GM23338 (cell line): ENCODE measurements around the gene C8G. TPM values are rescaled to one million over a fixed set of nuclear protein-coding genes. Genes with fewer than 3 reads are reported as not detected.

Experiments
- ATAC-seq: fragments of 200-7000 bp; cut with Tn5 transposase; 3 replicates; pipeline ENCODE4 v1.9.1; 2020
- DNase-seq: peaks from one replicate; pipeline ENCODE4 v3.0.0-alpha.2; 2015; ENCODE audit warnings: low spot score
- H2AFZ ChIP-seq: fragments of 200-600 bp; sonication (generic); 2 replicates; pipeline ENCODE4 v1.8.0; 2016; ENCODE audit warnings: antibody characterized with exemption, mild to moderate bottlenecking, moderate library complexity
- H3F3A ChIP-seq: fragments of 200-600 bp; sonication (generic); replicated peaks from 2 replicates; pipeline ENCODE4 v1.8.0; 2017; ENCODE audit warnings: antibody characterized with exemption, mixed run types, low read depth
- H3K27ac ChIP-seq: fragments of 200-600 bp; sonication (generic); 2 replicates; pipeline ENCODE4 v1.6.1; 2016; ENCODE audit warnings: low read depth
- H3K27me3 ChIP-seq: fragments of 200-600 bp; sonication (generic); 2 replicates; pipeline ENCODE4 v1.8.0; 2016; ENCODE audit warnings: mild to moderate bottlenecking, mixed run types, moderate library complexity; ENCODE audit not compliant: insufficient read depth
- H3K36me3 ChIP-seq: fragments of 200-600 bp; sonication (generic); 2 replicates; pipeline ENCODE4 v1.8.0; 2016; ENCODE audit warnings: mild to moderate bottlenecking; ENCODE audit not compliant: insufficient read depth
- H3K4me1 ChIP-seq: fragments of 200-600 bp; sonication (generic); 2 replicates; pipeline ENCODE4 v1.8.0; 2016; ENCODE audit warnings: mild to moderate bottlenecking, moderate library complexity; ENCODE audit not compliant: insufficient read depth
- H3K4me2 ChIP-seq: fragments of 200-600 bp; sonication (generic); 2 replicates; pipeline ENCODE4 v1.7.1; 2017; ENCODE audit warnings: mixed run types
- H3K4me3 ChIP-seq: fragments of 200-600 bp; sonication (generic); 2 replicates; pipeline ENCODE4 v1.6.1; 2016; ENCODE audit warnings: mixed run types
- H3K79me2 ChIP-seq: fragments of 200-600 bp; sonication (generic); replicated peaks from 2 replicates; pipeline ENCODE4 v1.8.0; 2017; ENCODE audit warnings: mild to moderate bottlenecking; ENCODE audit not compliant: insufficient read depth
- H3K9me2 ChIP-seq: fragments of 200-600 bp; sonication (generic); 2 replicates; pipeline ENCODE4 v1.8.0; 2017; ENCODE audit not compliant: insufficient read depth
- H4K20me1 ChIP-seq: fragments of 200-600 bp; sonication (generic); replicated peaks from 2 replicates; pipeline ENCODE4 v1.8.0; 2017; ENCODE audit warnings: mild to moderate bottlenecking; ENCODE audit not compliant: insufficient read depth
- H3K27ac Mint-ChIP-seq: 2 replicates; pipeline ENCODE4 v1.8.0; 2020; ENCODE audit warnings: inconsistent platforms, mild to moderate bottlenecking, moderate library complexity, mixed read lengths
- H3K27me3 Mint-ChIP-seq: 3 replicates; pipeline ENCODE4 v1.8.0; 2022; ENCODE audit warnings: low read depth, mild to moderate bottlenecking, moderate library complexity, mixed read lengths, inconsistent platforms; ENCODE audit not compliant: insufficient read depth, poor library complexity
- H3K36me3 Mint-ChIP-seq: 3 replicates; pipeline ENCODE4 v1.8.0; 2021; ENCODE audit warnings: low read depth, mild to moderate bottlenecking, inconsistent platforms, moderate library complexity, mixed read lengths
- H3K4me1 Mint-ChIP-seq: 3 replicates; pipeline ENCODE4 v1.8.0; 2020; ENCODE audit warnings: mild to moderate bottlenecking, inconsistent platforms, mixed read lengths
- H3K4me3 Mint-ChIP-seq: 3 replicates; pipeline ENCODE4 v1.8.0; 2021; ENCODE audit warnings: moderate library complexity, mild to moderate bottlenecking, inconsistent platforms, mixed read lengths
- H3K9me3 Mint-ChIP-seq: 3 replicates; pipeline ENCODE4 v1.8.0; 2020; ENCODE audit warnings: moderate library complexity, mild to moderate bottlenecking, inconsistent platforms, mixed read lengths
- CREB1 ChIP-seq: fragments of 250-450 bp; sonication (Bioruptor Pico); IDR thresholded peaks from 2 replicates; pipeline ENCODE4 v1.5.0; 2020; ENCODE audit warnings: low read depth, mild to moderate bottlenecking, moderate library complexity
- EZH2 ChIP-seq: fragments of 200-600 bp; sonication (generic); IDR thresholded peaks from one replicate; pipeline ENCODE4 v1.8.0; 2017; ENCODE audit warnings: antibody characterized with exemption, mild to moderate bottlenecking, low read depth; ENCODE audit not compliant: unreplicated experiment
- EZH2phosphoT487 ChIP-seq: fragments of 200-600 bp; sonication (generic); IDR thresholded peaks from one replicate; pipeline ENCODE4 v1.8.1; 2018; ENCODE audit warnings: antibody characterized with exemption; ENCODE audit not compliant: unreplicated experiment
- JUNB ChIP-seq: IDR thresholded peaks from one replicate; pipeline ENCODE4 v1.6.1; 2016; ENCODE audit warnings: antibody characterized with exemption; ENCODE audit not compliant: unreplicated experiment
- NANOG ChIP-seq: IDR thresholded peaks from 2 replicates; pipeline ENCODE4 v1.6.1; 2016; ENCODE audit warnings: antibody characterized with exemption, borderline replicate concordance
- POLR2AphosphoS5 ChIP-seq: IDR thresholded peaks from 2 replicates; pipeline ENCODE4 v1.6.1; 2016; ENCODE audit warnings: antibody characterized with exemption, low read depth
- STAT1 ChIP-seq: IDR thresholded peaks from one replicate; pipeline ENCODE4 v1.6.1; 2016; ENCODE audit warnings: antibody characterized with exemption; ENCODE audit not compliant: unreplicated experiment
- ZNF114 ChIP-seq: fragments of 250-450 bp; sonication (Bioruptor Pico); IDR thresholded peaks from 2 replicates; pipeline ENCODE4 v1.5.0; 2020; ENCODE audit warnings: mild to moderate bottlenecking, moderate library complexity
- ZNF331 ChIP-seq: fragments of 250-450 bp; sonication (Bioruptor Pico); IDR thresholded peaks from 2 replicates; pipeline ENCODE4 v1.5.0; 2020; ENCODE audit warnings: low read depth, mild to moderate bottlenecking, moderate library complexity
- polyA plus RNA-seq: library from polyadenylated mRNA; unstranded; fragments of >200 nt; fragmentation: Nextera tagmentation; extraction: Ambion mirVana; gene quantifications from 2 replicates; pipeline ENCODE4 v1.2.1, GENCODE V29; 2016
- total RNA-seq: library from RNA; depleted of rRNA; stranded (reverse); fragments of >200 nt; shearing (Covaris generic); gene quantifications from 2 replicates; pipeline ENCODE4 v1.2.3, GENCODE V29; 2014
- TF ChIP-seq, protein P1 (sequence below), 2 experiments: fragments of 200-600 bp in 1 of 2; sonication (generic) in 1 of 2; conservative IDR thresholded peaks; 2 replicates each; pipeline versions ENCODE4 v1.5.1 to v1.6.1; 2016 to 2017; ENCODE audit warnings: antibody characterized with exemption in 2 of 2, low read depth in 2 of 2, mild to moderate bottlenecking in 2 of 2, moderate library complexity in 1 of 2
- TF ChIP-seq, protein P2 (sequence below): fragments of 250-450 bp; sonication (Bioruptor Pico); IDR thresholded peaks from 2 replicates; pipeline ENCODE4 v1.5.0; 2020; ENCODE audit warnings: mild to moderate bottlenecking, moderate library complexity
- TF ChIP-seq, protein P3 (sequence below): IDR thresholded peaks from one replicate; pipeline ENCODE4 v1.6.1; 2018; ENCODE audit warnings: antibody characterized with exemption; ENCODE audit not compliant: unreplicated experiment
- TF ChIP-seq, protein P4 (sequence below): IDR thresholded peaks from 2 replicates; pipeline ENCODE4 v1.6.1; 2016; ENCODE audit warnings: antibody characterized with exemption

C8G gene
- total and polyA plus RNA-seq, 2 experiments from 2014 or later = not detected

DNA sequence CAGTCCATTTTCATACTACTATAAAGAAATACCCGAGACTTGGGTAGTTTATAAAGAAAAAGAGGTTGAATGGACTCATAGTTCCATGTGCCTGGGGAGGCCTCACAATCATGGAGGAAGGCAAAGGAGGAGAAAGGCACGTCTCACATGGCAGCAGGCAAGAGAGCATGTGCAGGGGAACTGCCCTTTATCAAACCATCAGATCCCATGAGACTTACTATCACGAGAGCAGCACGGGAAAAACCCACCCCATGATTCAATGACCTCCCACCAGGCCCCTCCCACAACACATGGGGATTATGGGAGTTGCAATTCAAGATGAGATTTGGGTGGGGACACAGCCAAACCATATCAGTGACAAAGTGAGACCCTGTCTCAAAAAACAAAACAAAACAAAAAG, 38.8 kb upstream of the C8G start:
- H3K27ac Mint-ChIP-seq = no peak overlapping the region

More for the DNA sequence above, 38.8 kb upstream of the C8G start:
- peaks cover 7% of the 10 kb centered on the region for H4K20me1 ChIP-seq
- no peaks in the 10 kb centered on the region for H3K4me1 Mint-ChIP-seq
- no peak overlapping the region for H2AFZ ChIP-seq
- H3K4me3 Mint-ChIP-seq = no peak overlapping the region
- no peaks in the 10 kb centered on the region for H3K9me2 ChIP-seq
- H3K4me3 ChIP-seq = no peak overlapping the region
- H3F3A ChIP-seq = no peaks in the 10 kb centered on the region
- peaks cover 55% of the 10 kb centered on the region for H3K36me3 Mint-ChIP-seq
- peaks cover 16% of the 10 kb centered on the region for H3K79me2 ChIP-seq
- H3K9me3 Mint-ChIP-seq = no peaks in the 10 kb centered on the region
- H3K27me3 Mint-ChIP-seq = peaks cover 3% of the 10 kb centered on the region
- TF ChIP-seq NANOG (no peak), STAT1 (no peak), POLR2AphosphoS5 (no peak), ZNF114 (CRISPR knock-in tag) (no peak), EZH2phosphoT487 (no peak), CREB1 (CRISPR knock-in tag) (no peak), JUNB (no peak), ZNF331 (CRISPR knock-in tag) (no peak), EZH2 (no peak)
- TF ChIP-seq, protein P1, sequence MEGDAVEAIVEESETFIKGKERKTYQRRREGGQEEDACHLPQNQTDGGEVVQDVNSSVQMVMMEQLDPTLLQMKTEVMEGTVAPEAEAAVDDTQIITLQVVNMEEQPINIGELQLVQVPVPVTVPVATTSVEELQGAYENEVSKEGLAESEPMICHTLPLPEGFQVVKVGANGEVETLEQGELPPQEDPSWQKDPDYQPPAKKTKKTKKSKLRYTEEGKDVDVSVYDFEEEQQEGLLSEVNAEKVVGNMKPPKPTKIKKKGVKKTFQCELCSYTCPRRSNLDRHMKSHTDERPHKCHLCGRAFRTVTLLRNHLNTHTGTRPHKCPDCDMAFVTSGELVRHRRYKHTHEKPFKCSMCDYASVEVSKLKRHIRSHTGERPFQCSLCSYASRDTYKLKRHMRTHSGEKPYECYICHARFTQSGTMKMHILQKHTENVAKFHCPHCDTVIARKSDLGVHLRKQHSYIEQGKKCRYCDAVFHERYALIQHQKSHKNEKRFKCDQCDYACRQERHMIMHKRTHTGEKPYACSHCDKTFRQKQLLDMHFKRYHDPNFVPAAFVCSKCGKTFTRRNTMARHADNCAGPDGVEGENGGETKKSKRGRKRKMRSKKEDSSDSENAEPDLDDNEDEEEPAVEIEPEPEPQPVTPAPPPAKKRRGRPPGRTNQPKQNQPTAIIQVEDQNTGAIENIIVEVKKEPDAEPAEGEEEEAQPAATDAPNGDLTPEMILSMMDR (conservative IDR thresholded peaks at IDR 0.05; ENCODE audit: low read depth in 2 of 2) = no peak
- TF ChIP-seq, protein P2, sequence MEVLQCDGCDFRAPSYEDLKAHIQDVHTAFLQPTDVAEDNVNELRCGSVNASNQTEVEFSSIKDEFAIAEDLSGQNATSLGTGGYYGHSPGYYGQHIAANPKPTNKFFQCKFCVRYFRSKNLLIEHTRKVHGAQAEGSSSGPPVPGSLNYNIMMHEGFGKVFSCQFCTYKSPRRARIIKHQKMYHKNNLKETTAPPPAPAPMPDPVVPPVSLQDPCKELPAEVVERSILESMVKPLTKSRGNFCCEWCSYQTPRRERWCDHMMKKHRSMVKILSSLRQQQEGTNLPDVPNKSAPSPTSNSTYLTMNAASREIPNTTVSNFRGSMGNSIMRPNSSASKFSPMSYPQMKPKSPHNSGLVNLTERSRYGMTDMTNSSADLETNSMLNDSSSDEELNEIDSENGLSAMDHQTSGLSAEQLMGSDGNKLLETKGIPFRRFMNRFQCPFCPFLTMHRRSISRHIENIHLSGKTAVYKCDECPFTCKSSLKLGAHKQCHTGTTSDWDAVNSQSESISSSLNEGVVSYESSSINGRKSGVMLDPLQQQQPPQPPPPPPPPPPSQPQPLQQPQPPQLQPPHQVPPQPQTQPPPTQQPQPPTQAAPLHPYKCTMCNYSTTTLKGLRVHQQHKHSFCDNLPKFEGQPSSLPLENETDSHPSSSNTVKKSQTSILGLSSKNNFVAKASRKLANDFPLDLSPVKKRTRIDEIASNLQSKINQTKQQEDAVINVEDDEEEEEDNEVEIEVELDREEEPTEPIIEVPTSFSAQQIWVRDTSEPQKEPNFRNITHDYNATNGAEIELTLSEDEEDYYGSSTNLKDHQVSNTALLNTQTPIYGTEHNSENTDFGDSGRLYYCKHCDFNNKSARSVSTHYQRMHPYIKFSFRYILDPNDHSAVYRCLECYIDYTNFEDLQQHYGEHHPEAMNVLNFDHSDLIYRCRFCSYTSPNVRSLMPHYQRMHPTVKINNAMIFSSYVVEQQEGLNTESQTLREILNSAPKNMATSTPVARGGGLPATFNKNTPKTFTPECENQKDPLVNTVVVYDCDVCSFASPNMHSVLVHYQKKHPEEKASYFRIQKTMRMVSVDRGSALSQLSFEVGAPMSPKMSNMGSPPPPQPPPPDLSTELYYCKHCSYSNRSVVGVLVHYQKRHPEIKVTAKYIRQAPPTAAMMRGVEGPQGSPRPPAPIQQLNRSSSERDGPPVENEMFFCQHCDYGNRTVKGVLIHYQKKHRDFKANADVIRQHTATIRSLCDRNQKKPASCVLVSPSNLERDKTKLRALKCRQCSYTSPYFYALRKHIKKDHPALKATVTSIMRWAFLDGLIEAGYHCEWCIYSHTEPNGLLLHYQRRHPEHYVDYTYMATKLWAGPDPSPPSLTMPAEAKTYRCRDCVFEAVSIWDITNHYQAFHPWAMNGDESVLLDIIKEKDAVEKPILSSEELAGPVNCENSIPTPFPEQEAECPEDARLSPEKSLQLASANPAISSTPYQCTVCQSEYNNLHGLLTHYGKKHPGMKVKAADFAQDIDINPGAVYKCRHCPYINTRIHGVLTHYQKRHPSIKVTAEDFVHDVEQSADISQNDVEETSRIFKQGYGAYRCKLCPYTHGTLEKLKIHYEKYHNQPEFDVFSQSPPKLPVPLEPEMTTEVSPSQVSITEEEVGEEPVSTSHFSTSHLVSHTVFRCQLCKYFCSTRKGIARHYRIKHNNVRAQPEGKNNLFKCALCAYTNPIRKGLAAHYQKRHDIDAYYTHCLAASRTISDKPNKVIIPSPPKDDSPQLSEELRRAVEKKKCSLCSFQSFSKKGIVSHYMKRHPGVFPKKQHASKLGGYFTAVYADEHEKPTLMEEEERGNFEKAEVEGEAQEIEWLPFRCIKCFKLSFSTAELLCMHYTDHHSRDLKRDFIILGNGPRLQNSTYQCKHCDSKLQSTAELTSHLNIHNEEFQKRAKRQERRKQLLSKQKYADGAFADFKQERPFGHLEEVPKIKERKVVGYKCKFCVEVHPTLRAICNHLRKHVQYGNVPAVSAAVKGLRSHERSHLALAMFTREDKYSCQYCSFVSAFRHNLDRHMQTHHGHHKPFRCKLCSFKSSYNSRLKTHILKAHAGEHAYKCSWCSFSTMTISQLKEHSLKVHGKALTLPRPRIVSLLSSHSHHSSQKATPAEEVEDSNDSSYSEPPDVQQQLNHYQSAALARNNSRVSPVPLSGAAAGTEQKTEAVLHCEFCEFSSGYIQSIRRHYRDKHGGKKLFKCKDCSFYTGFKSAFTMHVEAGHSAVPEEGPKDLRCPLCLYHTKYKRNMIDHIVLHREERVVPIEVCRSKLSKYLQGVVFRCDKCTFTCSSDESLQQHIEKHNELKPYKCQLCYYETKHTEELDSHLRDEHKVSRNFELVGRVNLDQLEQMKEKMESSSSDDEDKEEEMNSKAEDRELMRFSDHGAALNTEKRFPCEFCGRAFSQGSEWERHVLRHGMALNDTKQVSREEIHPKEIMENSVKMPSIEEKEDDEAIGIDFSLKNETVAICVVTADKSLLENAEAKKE = no peak
- TF ChIP-seq, protein P3, sequence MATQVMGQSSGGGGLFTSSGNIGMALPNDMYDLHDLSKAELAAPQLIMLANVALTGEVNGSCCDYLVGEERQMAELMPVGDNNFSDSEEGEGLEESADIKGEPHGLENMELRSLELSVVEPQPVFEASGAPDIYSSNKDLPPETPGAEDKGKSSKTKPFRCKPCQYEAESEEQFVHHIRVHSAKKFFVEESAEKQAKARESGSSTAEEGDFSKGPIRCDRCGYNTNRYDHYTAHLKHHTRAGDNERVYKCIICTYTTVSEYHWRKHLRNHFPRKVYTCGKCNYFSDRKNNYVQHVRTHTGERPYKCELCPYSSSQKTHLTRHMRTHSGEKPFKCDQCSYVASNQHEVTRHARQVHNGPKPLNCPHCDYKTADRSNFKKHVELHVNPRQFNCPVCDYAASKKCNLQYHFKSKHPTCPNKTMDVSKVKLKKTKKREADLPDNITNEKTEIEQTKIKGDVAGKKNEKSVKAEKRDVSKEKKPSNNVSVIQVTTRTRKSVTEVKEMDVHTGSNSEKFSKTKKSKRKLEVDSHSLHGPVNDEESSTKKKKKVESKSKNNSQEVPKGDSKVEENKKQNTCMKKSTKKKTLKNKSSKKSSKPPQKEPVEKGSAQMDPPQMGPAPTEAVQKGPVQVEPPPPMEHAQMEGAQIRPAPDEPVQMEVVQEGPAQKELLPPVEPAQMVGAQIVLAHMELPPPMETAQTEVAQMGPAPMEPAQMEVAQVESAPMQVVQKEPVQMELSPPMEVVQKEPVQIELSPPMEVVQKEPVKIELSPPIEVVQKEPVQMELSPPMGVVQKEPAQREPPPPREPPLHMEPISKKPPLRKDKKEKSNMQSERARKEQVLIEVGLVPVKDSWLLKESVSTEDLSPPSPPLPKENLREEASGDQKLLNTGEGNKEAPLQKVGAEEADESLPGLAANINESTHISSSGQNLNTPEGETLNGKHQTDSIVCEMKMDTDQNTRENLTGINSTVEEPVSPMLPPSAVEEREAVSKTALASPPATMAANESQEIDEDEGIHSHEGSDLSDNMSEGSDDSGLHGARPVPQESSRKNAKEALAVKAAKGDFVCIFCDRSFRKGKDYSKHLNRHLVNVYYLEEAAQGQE = no peak
- TF ChIP-seq, protein P4, sequence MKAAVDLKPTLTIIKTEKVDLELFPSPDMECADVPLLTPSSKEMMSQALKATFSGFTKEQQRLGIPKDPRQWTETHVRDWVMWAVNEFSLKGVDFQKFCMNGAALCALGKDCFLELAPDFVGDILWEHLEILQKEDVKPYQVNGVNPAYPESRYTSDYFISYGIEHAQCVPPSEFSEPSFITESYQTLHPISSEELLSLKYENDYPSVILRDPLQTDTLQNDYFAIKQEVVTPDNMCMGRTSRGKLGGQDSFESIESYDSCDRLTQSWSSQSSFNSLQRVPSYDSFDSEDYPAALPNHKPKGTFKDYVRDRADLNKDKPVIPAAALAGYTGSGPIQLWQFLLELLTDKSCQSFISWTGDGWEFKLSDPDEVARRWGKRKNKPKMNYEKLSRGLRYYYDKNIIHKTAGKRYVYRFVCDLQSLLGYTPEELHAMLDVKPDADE = no peak
- no peak overlapping the region for H3K27ac ChIP-seq
- peaks cover 9% of the 10 kb centered on the region; the same call in 1 of the 2 replicates for H3K36me3 ChIP-seq
- no peaks in the 10 kb centered on the region for H3K4me1 ChIP-seq
- no peak for ATAC-seq
- H3K4me2 ChIP-seq = no peak overlapping the region
- no peaks in the 10 kb centered on the region for H3K27me3 ChIP-seq
- DNase-seq = no peak
